GM06990 (cell line): Measurements from ENCODE around the gene BRD3.

Source experiments
- DNase-seq: peaks from one replicate; pipeline ENCODE4 v3.0.0-alpha.2; 2011; ENCODE audit not compliant: insufficient read length; ENCODE audit errors: extremely low read depth
- H3K27me3 ChIP-seq: replicated peaks from 2 replicates; pipeline ENCODE4 v1.6.0; 2011; ENCODE audit warnings: low read length; ENCODE audit not compliant: control insufficient read depth, insufficient read depth
- H3K36me3 ChIP-seq: 2 replicates; pipeline ENCODE4 v1.5.1; 2011; ENCODE audit warnings: low read length; ENCODE audit not compliant: control insufficient read depth, insufficient read depth
- H3K4me3 ChIP-seq: replicated peaks from 2 replicates; pipeline ENCODE4 v1.5.1; 2011; ENCODE audit warnings: low read depth, mild to moderate bottlenecking, control low read depth, low read length
- TF ChIP-seq, protein P1 (sequence below): IDR thresholded peaks from 2 replicates; pipeline ENCODE4 v1.5.1; 2011; ENCODE audit warnings: low read length, control low read depth, mild to moderate bottlenecking, inconsistent platforms; ENCODE audit not compliant: insufficient read depth, poor library complexity, severe bottlenecking

Gene BRD3

GRCh38 chr9:134014946-134015345 lies 52.9 kb downstream of the BRD3 start:
- DNase-seq, result no peak
- H3K4me3 ChIP-seq, result no peak overlapping the region
- H3K36me3 ChIP-seq, result no peaks in the 10 kb centered on the region
- TF ChIP-seq, protein P1, sequence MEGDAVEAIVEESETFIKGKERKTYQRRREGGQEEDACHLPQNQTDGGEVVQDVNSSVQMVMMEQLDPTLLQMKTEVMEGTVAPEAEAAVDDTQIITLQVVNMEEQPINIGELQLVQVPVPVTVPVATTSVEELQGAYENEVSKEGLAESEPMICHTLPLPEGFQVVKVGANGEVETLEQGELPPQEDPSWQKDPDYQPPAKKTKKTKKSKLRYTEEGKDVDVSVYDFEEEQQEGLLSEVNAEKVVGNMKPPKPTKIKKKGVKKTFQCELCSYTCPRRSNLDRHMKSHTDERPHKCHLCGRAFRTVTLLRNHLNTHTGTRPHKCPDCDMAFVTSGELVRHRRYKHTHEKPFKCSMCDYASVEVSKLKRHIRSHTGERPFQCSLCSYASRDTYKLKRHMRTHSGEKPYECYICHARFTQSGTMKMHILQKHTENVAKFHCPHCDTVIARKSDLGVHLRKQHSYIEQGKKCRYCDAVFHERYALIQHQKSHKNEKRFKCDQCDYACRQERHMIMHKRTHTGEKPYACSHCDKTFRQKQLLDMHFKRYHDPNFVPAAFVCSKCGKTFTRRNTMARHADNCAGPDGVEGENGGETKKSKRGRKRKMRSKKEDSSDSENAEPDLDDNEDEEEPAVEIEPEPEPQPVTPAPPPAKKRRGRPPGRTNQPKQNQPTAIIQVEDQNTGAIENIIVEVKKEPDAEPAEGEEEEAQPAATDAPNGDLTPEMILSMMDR, result no peak
- no peaks in the 10 kb centered on the region for H3K27me3 ChIP-seq

DNA sequence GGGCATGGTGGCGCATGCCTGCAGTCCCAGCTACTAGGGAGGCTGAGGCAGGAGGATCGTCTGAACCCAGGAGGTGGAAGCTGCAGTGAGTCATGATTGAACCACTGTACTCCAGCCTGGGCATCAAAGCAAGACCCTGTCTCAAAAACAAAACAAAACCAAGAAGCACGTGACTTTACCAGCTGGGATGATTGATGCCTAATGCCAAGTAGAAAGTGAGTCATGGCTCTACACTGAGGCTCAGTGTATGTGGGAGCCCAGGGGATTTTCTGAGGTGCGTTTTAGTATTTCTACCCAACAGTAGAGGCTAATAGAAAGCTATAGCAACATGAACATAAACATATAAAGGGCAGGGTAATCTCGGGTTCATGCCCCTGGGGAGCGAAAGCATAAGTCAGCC lies 56.4 kb downstream of the BRD3 start:
- TF ChIP-seq, protein P1, result no peak
- Histone ChIP-seq H3K27me3 (no peaks in the 10 kb centered on the region; the same call in 1 of the 2 replicates), H3K4me3 (no peak overlapping the region), H3K36me3 (no peaks in the 10 kb centered on the region)
- no peak for DNase-seq

GRCh38 chr9:134010310-134011173 lies 57.3 kb downstream of the BRD3 start:
- no peak for DNase-seq
- no peak overlapping the region for H3K4me3 ChIP-seq
- TF ChIP-seq, protein P1, result no peak
- no peaks in the 10 kb centered on the region; the same call in 1 of the 2 replicates for H3K27me3 ChIP-seq
- H3K36me3 ChIP-seq, result no peaks in the 10 kb centered on the region

DNA sequence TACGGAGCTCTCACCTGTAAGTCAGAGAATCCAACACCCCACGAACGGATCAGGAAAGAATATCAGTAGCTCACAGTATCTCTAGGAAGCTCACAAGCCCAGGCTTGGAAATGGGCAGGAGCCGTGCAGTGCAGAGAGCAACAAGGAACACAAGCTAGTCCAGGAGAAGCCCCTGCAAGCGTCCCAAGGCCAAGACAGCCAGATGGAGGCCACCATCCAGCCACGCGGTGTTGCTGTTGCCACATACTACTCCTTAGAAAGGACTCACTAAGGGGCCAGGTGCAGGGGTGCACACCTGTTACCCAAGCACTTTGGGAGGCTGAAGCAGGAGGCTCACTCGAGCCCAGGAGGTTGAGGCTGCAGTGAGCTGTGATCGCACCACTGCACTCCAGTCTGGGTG lies 60.3 kb downstream of the BRD3 start:
- no peaks in the 10 kb centered on the region for H3K36me3 ChIP-seq
- TF ChIP-seq, protein P1, result no peak
- DNase-seq, result no peak
- H3K4me3 ChIP-seq, result no peak overlapping the region
- no peaks in the 10 kb centered on the region; the same call in none of the 2 replicates for H3K27me3 ChIP-seq

- TF ChIP-seq, protein P1, result no peak
- H3K36me3 ChIP-seq, result no peaks in the 10 kb centered on the region
- no peak for DNase-seq
- H3K4me3 ChIP-seq, result no peak overlapping the region
- H3K27me3 ChIP-seq, result no peaks in the 10 kb centered on the region; the same call in none of the 2 replicates
Observed at GRCh38 chr9:134007150-134007549, 60.7 kb downstream of the BRD3 start.
